ENCODE data around the gene LARGE2.
A peak's percentile ranks its signal among the peaks of the same experiment; 100 is the strongest.
"Not testable (repeated sequence)": the region's sequence is repeated elsewhere in the genome, so short reads cannot be mapped to it uniquely, and the experiment has no call there.

LARGE2 gene

DNA sequence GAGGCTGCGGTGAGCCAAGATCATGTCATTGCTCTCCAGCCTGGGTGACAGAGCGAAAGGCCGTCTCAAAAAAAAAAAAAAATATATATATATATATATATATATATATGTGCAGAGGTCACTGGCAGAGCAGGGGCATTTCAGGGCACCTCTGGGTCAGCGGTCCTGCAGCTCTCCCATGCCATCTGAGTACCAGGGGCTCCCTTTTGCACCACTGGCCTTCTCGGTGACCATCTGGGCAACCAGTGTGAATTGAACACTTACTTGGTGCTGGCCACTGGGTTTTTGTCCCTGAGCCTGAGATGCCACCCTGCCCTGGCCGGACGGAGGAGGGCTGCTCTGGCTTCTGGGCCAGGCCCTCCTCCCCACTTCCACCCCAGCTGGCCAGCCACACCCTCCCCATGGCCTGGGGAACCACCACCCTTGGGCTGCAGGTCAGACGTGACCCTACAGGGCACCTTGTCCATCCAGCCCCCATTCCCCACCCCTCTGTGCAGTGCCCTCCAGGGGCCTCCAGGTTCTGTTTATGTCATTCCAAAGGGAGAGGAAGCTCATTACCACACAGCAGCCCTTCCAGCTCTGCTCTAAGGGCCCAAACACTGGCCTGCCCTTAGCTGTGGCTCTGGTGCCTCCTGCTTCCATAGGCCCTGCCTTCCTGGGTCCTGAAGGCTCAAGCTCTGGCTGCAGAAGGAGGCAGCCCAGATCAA is 26.8 kb upstream of the LARGE2 start:
- DNase-seq (ENCODE audit: low read depth in 2 of 2) = no peak

DNA sequence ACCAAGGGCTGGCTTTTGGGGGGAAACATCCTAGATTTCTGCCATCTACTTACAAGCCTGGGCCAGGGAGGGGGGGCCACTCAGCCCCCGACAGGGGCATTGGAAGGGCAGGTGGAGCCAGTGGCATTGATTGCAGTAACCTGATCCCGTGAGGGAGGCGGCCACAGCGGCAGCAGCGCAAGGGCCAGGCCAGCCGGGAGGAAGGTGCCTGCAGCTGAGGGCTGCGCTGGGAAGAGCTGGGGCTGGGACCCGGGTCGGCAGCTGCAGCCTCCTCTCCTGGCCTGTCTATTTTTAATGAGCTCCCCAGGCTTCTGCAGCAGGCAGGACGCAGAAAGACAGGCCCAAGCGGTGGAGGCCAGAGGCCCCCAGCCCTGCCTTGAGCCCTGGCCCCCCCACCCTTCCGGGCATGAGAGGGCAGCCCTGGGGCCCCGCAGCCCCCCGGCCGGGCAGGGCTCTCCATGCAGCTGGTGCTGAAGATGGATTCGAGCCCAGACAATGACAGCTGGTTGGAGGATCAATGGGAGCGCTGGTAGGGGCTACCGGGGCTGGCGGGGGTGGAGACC is 26.0 kb upstream of the LARGE2 start:
- DNase-seq (ENCODE audit: low read depth in 2 of 2) = no peak

DNA sequence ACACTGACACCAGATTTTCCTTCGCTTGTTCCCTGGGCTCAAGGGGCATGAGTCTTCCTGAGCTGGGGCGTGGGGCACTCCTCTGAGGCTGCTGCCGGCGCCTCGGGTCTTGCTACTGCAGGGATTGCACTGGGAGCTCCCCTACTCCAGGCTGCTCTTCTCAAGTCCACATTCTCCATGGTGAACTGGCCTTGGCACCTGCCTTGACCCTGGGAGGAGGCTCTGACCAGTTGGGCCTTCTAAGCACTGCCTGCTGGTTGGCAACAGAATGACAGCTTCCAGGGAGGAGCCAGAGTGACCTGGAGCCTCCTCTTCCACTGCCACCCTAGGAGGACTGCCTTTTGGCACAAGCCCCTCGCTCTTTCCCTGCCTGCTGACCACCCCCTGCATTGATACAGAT is 24.9 kb upstream of the LARGE2 start:
- no peak for DNase-seq (ENCODE audit: low read depth in 2 of 2)

DNA sequence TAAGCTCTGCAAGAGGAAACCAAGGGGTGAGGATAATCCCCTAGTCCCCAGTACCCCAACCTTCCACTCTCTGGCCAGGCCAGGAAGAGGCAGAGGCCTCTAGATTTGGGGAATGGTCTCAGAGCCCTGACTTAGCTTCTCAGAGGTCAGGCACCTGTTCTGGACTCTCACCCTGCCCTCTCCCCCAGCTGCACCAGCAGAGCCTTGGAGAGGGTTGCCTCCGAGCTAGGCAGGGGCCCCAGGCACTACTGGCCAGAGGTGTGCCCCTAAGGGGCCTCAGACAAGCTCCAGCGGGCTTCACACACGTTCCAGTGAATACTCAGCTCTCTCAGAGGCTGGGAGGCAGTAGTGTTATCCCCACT is 23.4 kb upstream of the LARGE2 start:
- no peak for DNase-seq (ENCODE audit: low read depth in 2 of 2)

DNA sequence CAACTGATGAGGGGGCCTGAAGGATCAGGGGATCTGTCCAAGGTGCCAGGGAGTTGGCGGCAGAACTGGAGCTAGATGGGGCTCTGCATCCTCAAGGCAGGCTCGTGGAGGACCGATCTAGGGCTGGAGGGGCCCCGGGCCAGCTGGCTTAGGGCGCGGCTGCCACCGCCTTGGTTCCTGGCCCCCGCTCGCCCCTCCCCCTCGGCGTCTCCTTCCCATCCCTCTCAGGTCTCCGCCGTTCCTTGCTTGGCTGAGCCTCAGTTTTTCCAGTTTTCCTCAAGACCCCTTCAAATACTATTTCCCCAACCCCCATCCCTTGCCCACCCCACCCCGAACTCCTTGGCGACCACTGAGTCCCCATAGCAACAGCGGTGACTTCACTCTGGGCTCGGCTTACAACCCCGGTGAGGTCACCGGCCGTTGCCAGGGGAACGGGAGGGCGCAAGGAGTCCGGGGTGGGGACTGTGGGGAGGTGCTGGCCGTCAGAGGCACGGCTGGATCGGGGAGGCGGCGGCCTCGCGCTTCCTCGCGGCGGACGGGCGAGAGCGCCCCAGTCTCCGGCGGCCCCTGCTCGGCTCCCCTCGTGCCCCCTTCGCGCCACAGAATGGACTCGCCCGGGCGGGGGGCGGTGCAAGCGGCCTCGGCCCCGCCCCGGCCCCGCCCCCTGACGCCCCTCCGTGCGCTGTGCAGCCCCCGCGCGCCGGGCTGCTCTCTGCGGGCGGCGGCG is 22.8 kb upstream of the LARGE2 start:
- DNase-seq (ENCODE audit: low read depth in 2 of 2) = peak; percentile 35 to 38

DNA sequence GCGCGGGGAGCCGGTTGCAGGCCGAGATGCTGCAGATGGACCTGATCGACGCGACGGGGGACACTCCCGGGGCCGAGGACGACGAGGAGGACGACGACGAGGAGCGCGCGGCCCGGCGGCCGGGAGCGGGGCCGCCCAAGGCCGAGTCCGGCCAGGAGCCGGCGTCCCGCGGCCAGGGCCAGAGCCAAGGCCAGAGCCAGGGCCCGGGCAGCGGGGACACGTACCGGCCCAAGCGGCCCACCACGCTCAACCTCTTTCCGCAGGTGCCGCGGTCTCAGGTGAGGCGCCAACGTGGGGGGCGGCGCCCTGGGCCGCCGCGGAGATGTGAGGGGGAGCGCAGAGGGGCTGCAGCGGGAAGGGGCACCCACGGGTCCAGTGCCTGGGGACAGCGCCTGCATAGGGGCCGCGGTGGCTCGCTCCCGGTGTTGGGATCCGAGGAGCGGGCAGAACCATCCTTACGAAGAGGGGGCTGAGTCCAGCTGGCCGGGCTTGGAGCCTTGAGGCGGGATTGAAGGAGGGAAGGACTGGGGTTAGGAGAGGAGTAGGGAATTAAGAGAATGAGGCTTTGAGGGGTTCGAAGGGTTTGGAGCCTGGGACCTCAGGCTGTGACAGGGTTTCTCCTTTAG is 22.2 kb upstream of the LARGE2 start:
- not testable (repeated sequence) for DNase-seq (ENCODE audit: low read depth in 2 of 2)

DNA sequence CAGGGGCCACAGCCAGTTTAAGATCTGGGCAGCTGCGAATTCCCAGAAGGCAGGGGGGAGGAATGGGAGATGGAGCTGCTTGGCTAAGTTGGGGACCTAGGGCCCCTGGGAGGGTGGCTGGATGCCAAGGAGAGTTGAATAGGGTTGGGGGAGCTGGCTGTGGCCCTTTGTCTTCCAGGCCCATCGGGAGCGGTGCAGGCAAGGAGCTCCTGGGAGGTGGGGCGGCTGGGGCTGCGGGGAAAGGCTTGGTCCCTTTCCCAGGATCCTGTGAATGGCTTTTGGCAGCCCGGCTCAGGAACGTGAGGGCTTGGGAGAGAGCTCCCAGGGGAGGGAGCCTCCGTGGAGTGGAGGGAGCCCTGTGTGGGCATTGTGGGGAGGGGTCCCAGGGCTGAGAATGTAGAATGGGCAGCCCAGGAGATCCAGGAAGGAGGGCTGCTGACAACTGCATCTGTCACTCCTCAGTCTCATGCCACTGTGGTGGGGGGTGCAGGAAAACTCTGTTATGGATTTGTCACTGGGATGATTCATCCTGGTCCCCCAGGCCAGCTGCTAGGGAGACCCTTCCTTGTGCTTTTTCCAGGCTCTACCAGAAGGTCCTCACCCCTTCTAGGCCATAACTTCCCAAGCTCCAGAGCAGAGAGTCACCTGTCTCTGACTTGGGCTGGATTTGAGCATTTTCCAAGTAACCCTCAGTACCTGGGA is 21.4 kb upstream of the LARGE2 start:
- no peak for DNase-seq (ENCODE audit: low read depth in 2 of 2)

DNA sequence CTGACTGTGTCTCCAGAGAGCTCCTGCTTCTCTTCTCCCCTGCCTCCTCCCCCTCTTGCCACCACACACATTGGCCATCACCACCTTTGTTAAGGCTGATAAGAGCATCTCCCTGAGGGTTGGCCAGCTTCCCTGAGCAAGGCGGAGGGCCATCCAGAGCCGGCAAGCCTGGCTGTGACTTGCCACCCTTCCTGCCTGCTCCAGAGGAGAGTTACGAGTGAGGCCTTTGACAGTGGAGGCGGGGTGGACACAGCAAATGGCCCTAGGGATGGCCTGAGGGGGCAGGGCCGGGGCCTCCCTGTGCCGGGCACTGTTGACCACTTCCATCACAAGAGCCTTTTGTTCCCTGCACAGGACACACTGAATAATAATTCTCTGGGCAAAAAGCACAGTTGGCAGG is 20.8 kb upstream of the LARGE2 start:
- no peak for DNase-seq (ENCODE audit: low read depth in 2 of 2)

DNA sequence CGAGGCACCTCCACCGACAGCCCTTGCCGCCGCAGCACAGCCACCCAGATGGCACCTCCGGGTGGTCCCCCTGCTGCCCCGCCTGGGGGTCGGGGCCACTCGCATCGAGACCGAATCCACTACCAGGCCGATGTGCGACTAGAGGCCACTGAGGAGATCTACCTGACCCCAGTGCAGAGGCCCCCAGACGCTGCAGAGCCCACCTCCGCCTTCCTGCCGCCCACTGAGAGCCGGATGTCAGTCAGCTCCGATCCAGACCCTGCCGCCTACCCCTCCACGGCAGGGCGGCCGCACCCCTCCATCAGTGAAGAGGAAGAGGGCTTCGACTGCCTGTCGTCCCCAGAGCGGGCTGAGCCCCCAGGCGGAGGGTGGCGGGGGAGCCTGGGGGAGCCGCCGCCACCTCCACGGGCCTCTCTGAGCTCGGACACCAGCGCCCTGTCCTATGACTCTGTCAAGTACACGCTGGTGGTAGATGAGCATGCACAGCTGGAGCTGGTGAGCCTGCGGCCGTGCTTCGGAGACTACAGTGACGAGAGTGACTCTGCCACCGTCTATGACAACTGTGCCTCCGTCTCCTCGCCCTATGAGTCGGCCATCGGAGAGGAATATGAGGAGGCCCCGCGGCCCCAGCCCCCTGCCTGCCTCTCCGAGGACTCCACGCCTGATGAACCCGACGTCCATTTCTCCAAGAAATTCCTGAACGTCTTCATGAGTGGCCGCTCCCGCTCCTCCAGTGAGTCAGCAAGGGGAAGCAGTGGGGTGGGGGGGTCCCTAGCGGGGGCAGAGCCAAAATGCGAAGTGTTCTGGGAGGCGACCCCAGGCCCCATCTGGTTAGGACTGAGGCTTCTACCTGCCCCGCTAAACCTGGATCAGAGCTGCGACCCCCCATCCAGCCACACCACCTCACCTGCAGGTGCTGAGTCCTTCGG is 19.7 kb upstream of the LARGE2 start:
- DNase-seq (ENCODE audit: low read depth in 2 of 2) = no peak

DNA sequence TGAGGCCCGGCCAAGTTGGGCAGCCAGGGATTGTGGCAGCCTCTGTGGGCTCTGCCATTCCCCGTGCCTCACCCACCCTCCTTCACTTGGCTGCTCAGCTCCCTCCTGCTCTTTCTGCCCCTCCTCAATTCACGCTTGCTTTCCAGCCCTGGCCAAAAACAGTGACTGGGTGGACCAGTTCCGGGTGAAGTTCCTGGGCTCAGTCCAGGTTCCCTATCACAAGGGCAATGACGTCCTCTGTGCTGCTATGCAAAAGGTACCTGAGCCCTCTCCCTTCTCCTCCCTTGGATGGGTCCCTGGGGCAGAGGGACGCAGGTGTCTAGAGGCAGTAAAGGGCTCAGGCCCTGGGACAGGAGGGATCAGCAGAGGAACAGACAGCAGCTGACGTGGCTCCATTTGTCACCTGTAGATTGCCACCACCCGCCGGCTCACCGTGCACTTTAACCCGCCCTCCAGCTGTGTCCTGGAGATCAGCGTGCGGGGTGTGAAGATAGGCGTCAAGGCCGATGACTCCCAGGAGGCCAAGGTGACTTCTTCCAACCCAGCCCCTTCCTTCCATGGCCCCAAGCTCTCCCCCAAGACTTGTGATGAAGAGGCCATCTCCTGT is 18.0 kb upstream of the LARGE2 start:
- no peak for DNase-seq (ENCODE audit: low read depth in 2 of 2)

DNA sequence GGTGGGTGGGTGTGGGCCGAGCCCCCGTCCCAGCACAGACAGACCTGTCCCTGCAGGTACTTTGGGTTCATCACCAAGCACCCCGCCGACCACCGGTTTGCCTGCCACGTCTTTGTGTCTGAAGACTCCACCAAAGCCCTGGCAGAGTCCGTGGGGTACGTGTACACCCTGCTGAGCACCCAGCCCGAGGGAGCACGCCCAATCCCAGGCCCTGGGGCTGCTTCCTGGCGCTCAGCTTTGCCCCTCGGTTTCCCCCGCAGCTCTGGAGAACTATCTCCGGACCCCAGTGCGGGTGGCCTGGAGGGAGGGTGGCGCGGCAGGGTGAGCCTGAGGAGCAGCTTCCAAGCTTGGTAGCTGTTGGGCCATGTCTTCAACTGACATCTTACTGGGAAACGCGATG is 17.4 kb upstream of the LARGE2 start:
- DNase-seq (ENCODE audit: low read depth in 2 of 2) = no peak

DNA sequence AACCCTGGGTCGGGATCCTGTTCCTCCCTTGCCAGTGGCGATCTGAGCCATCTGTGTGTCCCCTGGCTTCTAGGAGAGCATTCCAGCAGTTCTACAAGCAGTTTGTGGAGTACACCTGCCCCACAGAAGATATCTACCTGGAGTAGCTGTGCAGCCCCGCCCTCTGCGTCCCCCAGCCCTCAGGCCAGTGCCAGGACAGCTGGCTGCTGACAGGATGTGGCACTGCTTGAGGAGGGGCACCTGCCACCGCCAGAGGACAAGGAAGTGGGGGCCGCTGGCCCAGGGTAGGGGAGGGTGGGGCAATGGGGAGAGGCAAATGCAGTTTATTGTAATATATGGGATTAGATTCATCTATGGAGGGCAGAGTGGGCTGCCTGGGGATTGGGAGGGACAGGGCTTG is 16.9 kb upstream of the LARGE2 start:
- DNase-seq (ENCODE audit: low read depth in 2 of 2) = not testable (repeated sequence)

DNA sequence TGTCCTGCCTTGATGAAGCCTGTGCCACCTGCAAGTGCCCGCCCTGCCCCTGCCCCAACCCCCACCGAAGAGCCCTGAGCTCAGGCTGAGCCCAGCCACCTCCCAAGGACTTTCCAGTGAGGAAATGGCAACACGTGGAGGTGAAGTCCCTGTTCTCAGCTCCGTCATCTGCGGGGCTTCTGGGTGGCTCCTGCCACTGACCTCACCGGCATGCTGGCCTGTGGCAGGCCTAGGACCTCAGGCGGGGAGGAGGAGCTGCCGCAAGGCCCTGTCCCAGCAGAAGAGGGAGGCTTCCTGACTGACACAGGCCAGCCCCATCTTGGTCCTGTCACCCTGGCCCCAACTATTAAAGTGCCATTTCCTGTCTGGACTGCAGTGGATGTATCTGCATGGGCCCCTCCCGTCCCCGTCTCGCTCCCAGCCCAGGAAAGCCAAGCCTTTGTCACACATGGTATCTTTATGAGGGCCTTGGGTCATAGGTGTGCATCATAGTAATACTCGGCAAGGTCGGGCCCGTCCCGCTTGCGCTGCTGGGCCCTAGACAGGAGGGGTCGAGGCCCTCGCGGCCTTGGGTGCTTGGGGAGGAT is 16.3 kb upstream of the LARGE2 start:
- no peak for DNase-seq (ENCODE audit: low read depth in 2 of 2)

DNA sequence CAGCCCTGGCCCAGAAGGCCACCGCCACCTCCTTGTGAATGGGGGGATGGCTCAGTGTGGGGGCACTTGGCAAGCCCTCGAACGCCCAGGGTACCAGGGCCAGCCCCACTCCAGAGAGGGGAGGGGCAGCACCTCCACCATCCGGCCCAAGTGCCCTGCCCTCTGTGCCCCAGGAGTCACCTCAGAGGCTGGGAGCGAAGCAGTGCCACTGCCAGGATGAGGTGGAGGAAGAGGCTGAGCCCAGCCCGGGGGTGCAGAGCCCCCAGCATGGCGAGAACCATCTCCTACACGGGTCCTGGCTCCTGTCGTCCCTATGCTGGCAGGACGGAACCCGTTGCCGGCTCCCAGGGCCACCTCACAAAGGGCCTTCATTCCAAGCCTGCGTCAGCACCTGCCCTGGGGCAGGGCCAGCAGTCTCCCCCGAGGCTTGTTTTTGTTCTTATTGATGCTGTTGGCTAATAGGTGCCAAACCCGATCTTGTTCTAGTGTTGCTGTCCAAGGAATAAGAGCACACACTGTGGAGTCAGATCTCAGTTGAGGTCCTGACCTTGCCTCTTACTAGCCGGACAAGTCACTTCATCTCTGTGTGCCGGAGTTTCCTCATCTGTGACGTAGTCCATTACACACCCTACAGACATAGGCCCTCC is 15.4 kb upstream of the LARGE2 start, which contains the start of gene FREY1:
TSS of gene FREY1 (minus strand) at position 307 of the 647 bp plus-strand sequence. CDS start at position 281, 26 bp downstream.
- DNase-seq (ENCODE audit: low read depth in 2 of 2) = no peak

DNA sequence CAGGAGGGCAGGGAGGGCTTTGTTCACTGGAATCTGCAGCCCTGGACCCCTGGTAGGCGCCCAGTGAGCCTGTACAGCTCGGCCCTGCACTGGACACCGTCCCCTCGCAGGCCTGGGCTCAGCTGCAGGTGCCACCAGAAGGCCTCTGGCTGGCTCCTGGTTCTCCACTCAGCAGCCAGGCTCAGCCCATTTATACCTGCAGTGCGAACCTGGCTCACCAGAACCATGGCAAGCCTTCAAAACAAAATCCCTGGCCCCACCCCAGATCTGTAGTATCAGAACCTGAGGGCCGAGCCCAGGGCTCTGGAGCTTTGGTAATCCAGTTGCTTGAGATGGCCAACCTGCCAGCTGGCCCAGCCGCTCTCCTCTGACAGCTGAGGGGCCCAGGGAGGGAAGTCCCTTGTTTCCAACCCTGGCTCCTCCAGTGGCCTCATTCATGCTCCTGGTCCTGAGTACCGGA is 14.5 kb upstream of the LARGE2 start:
- DNase-seq (ENCODE audit: low read depth in 2 of 2) = no peak

DNA sequence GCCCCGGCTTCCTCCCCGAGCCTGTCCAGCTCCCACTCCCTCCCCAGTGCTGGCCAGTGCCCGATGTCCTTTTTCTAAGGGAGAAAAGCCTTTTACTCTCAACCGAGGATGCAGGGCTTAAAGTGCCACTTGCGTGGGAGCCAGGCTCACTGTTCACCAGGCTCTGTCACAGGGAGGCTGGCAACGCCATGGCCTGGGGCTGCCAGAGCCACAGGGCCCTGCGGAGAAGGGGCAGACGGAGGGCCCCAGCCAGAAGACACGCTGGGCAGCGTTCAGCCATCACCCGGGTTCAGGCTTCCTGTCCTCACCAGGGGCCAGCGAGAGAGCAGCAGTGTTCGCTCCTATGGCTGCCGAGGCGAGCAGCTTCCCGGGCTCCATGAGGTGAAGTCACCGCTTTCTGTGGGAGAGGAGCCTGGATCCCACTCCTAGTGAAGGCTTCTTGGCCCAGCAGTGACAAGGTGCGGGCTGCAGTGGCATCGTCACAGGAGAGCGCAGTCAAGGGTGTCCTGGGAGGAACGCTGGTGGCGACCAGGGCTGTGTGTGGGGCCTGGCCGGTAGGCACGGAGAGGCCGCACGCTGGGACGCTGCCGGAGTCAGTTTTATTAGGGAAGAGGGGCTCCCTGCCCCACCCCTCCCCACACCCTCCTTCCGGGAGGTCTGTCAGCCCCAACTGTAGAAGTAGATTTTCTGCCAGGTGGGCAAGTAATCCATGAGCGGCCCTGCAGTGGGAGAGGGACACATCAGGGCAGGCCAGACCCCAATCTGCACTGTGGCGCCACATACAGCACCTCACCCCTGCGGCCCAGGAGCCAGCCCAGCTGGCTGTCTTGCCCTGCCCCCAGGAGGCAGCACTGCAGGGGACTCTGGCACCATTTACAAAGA is 12.6 kb upstream of the LARGE2 start:
- no peak for DNase-seq (ENCODE audit: low read depth in 2 of 2)

DNA sequence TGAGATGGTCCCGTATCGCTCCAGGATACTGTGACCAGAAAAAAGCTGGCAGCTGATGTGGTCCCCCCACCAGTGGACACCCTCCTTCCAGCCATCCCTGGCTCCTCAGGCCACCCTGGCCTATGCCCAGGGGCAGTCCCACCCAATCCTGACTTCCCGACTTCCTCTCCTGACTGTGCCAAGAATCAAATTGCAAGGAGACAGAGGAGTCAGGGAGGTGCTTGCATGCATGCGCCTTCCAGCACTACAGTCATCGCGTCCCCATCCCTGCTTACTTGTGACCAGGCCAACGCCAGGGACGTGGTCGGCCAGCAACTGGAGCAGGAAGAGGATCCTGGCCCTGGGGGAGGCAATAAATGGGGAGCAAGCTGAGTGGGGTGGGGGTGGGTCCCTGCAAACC is 11.8 kb upstream of the LARGE2 start:
- DNase-seq (ENCODE audit: low read depth in 2 of 2) = no peak

DNA sequence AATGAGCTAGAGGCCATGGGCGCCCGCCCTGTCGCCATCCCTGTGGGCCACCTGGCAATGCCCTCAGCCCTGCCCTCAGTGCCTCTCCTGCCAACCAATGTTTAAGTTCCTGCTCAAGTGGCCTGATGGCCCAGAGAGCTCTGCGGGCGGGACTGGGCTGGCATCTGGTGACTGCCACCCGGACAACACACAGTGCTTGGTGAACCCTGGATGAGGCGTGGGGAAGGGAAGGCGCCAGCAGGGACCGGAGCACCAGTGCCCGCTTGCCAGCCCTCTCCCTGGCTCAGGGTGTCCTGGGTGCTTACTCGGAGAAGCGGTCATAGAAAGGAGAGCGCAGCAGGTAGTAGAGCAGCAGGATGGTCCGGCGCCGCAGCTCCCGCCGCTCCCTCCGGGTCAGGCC is 8.9 kb upstream of the LARGE2 start:
- no peak for DNase-seq (ENCODE audit: low read depth in 2 of 2)

All from activated CD4-positive, alpha-beta T cell treated with anti-CD3 and anti-CD28 coated beads for 24 hours (primary cell).